ENCODE measurements around the gene NR3C1. TPM values are rescaled to one million over a fixed set of nuclear protein-coding genes. Genes with fewer than 3 reads are reported as not detected.

Gene NR3C1
- total and polyA plus RNA-seq, 7 experiments from 2014 or later = 68.0 to 140 (median 100.0) TPM

- peaks cover 0 to 56% (median 30%) of the 10 kb centered on the region in 11 donors for H3K9me3 Mint-ChIP-seq
- DNase-seq = no peak
- H3K36me3 ChIP-seq (ENCODE audit: control insufficient read depth in 2 of 3, insufficient read depth in 3 of 3, low read length in 3 of 3) = no peaks in the 10 kb centered on the region
- peaks cover 0 to 33% (median 20%) of the 10 kb centered on the region in 5 donors for H3K36me3 Mint-ChIP-seq
- ATAC-seq = no peak
- no peak overlapping the region for H3K27ac ChIP-seq (ENCODE audit: low read depth, low read length)
- intact Hi-C loops (cut with micrococcal nuclease) = no loop called here
- no peak overlapping the region for H3K27ac Mint-ChIP-seq
- no peaks in the 10 kb centered on the region for H3K4me1 ChIP-seq (ENCODE audit: control insufficient read depth in 2 of 2, insufficient read depth in 2 of 2, low read length in 2 of 2)
- no peaks in the 10 kb centered on the region for H3K27me3 Mint-ChIP-seq
- H3K4me1 Mint-ChIP-seq = peaks cover 0 to 2% (median 0%) of the 10 kb centered on the region in 7 donors
- ChIA-PET CTCF (no interaction called here), POLR2A (no interaction called here)
- H3K4me3 ChIP-seq (ENCODE audit: low read length) = no peak overlapping the region
- H3K9me3 ChIP-seq (ENCODE audit: control insufficient read depth in 2 of 3, low read length in 3 of 3) = peaks cover 0 to 7% (median 0%) of the 10 kb centered on the region in 3 experiments
- no peak overlapping the region for H3K4me3 Mint-ChIP-seq
- H3K27me3 ChIP-seq (ENCODE audit: control insufficient read depth in 2 of 2, insufficient read depth in 2 of 2, low read length in 2 of 2) = no peaks in the 10 kb centered on the region
Observed at GRCh38 chr5:143265995-143266394, 137.5 kb downstream of the NR3C1 start.

- H3K27ac ChIP-seq (ENCODE audit: low read depth, low read length) = no peak overlapping the region
- no peaks in the 10 kb centered on the region for H3K36me3 ChIP-seq (ENCODE audit: control insufficient read depth in 2 of 3, insufficient read depth in 3 of 3, low read length in 3 of 3)
- no peak for ATAC-seq
- H3K4me1 ChIP-seq (ENCODE audit: control insufficient read depth in 2 of 2, insufficient read depth in 2 of 2, low read length in 2 of 2) = no peaks in the 10 kb centered on the region
- Mint-ChIP-seq H3K27ac (no peak overlapping the region), H3K4me3 (no peak overlapping the region), H3K36me3 (peaks cover 0 to 26% (median 13%) of the 10 kb centered on the region in 5 donors), H3K4me1 (peaks cover 0 to 4% (median 0%) of the 10 kb centered on the region in 7 donors), H3K9me3 (peaks cover 0 to 34% (median 18%) of the 10 kb centered on the region in 11 donors), H3K27me3 (no peaks in the 10 kb centered on the region)
- ChIA-PET CTCF (no interaction called here), POLR2A (no interaction called here)
- intact Hi-C loops (cut with micrococcal nuclease) = no loop called here
- H3K9me3 ChIP-seq (ENCODE audit: control insufficient read depth in 2 of 3, low read length in 3 of 3) = no peaks in the 10 kb centered on the region
- H3K27me3 ChIP-seq (ENCODE audit: control insufficient read depth in 2 of 2, insufficient read depth in 2 of 2, low read length in 2 of 2) = no peaks in the 10 kb centered on the region
- no peak for DNase-seq
- no peak overlapping the region for H3K4me3 ChIP-seq (ENCODE audit: low read length)
Observed at GRCh38 chr5:143263272-143263810, 140.1 kb downstream of the NR3C1 start.

- Histone ChIP-seq H3K4me3 (ENCODE audit: low read length) (no peak overlapping the region), H3K4me1 (ENCODE audit: control insufficient read depth in 2 of 2, insufficient read depth in 2 of 2, low read length in 2 of 2) (no peaks in the 10 kb centered on the region), H3K36me3 (ENCODE audit: control insufficient read depth in 2 of 3, insufficient read depth in 3 of 3, low read length in 3 of 3) (no peaks in the 10 kb centered on the region), H3K9me3 (ENCODE audit: control insufficient read depth in 2 of 3, low read length in 3 of 3) (no peaks in the 10 kb centered on the region), H3K27me3 (ENCODE audit: control insufficient read depth in 2 of 2, insufficient read depth in 2 of 2, low read length in 2 of 2) (no peaks in the 10 kb centered on the region), H3K27ac (ENCODE audit: low read depth, low read length) (no peak overlapping the region)
- Mint-ChIP-seq H3K27ac (no peak overlapping the region), H3K9me3 (peaks cover 0 to 27% (median 11%) of the 10 kb centered on the region in 11 donors), H3K4me3 (no peak overlapping the region), H3K4me1 (peaks cover 0 to 4% (median 0%) of the 10 kb centered on the region in 7 donors), H3K36me3 (peaks cover 0 to 19% (median 5%) of the 10 kb centered on the region in 5 donors), H3K27me3 (no peaks in the 10 kb centered on the region)
- CTCF ChIA-PET = no interaction called here
- POLR2A ChIA-PET = no interaction called here
- DNase-seq (no peak), ATAC-seq (peak; percentile 82)
- intact Hi-C loops (cut with micrococcal nuclease) = no loop called here
Observed at GRCh38 chr5:143262393-143263174, 140.9 kb downstream of the NR3C1 start.

GRCh38 chr5:143261748-143262392, 141.6 kb downstream of the NR3C1 start:
- DNase-seq (no peak), ATAC-seq (peak; percentile 76)
- H3K4me1 ChIP-seq (ENCODE audit: control insufficient read depth in 2 of 2, insufficient read depth in 2 of 2, low read length in 2 of 2) = no peaks in the 10 kb centered on the region
- H3K27ac ChIP-seq (ENCODE audit: low read depth, low read length) = no peak overlapping the region
- intact Hi-C loops (cut with micrococcal nuclease) = no loop called here
- H3K4me3 ChIP-seq (ENCODE audit: low read length) = no peak overlapping the region
- ChIA-PET POLR2A (no interaction called here), CTCF (no interaction called here)
- Mint-ChIP-seq H3K36me3 (peaks cover 0 to 15% (median 4%) of the 10 kb centered on the region in 5 donors), H3K27me3 (no peaks in the 10 kb centered on the region), H3K9me3 (peaks cover 0 to 21% (median 7%) of the 10 kb centered on the region in 11 donors), H3K4me3 (no peak overlapping the region), H3K4me1 (peaks cover 0 to 4% (median 0%) of the 10 kb centered on the region in 7 donors), H3K27ac (no peak overlapping the region)
- no peaks in the 10 kb centered on the region for H3K27me3 ChIP-seq (ENCODE audit: control insufficient read depth in 2 of 2, insufficient read depth in 2 of 2, low read length in 2 of 2)
- H3K36me3 ChIP-seq (ENCODE audit: control insufficient read depth in 2 of 3, insufficient read depth in 3 of 3, low read length in 3 of 3) = no peaks in the 10 kb centered on the region
- no peaks in the 10 kb centered on the region for H3K9me3 ChIP-seq (ENCODE audit: control insufficient read depth in 2 of 3, low read length in 3 of 3)

- Histone ChIP-seq H3K9me3 (ENCODE audit: control insufficient read depth in 2 of 3, low read length in 3 of 3) (no peaks in the 10 kb centered on the region), H3K4me3 (ENCODE audit: low read length) (no peak overlapping the region), H3K27ac (ENCODE audit: low read depth, low read length) (no peak overlapping the region), H3K36me3 (ENCODE audit: control insufficient read depth in 2 of 3, insufficient read depth in 3 of 3, low read length in 3 of 3) (no peaks in the 10 kb centered on the region), H3K4me1 (ENCODE audit: control insufficient read depth in 2 of 2, insufficient read depth in 2 of 2, low read length in 2 of 2) (no peaks in the 10 kb centered on the region), H3K27me3 (ENCODE audit: control insufficient read depth in 2 of 2, insufficient read depth in 2 of 2, low read length in 2 of 2) (no peaks in the 10 kb centered on the region)
- intact Hi-C loops (cut with micrococcal nuclease) = no loop called here
- H3K27me3 Mint-ChIP-seq = no peaks in the 10 kb centered on the region
- H3K9me3 Mint-ChIP-seq = peaks cover 0 to 7% (median 0%) of the 10 kb centered on the region in 11 donors
- peaks cover 0 to 4% (median 0%) of the 10 kb centered on the region in 7 donors for H3K4me1 Mint-ChIP-seq
- no peak for DNase-seq
- H3K27ac Mint-ChIP-seq = peak overlapping the region in 1 of 9 donors; percentile 41
- POLR2A ChIA-PET = no interaction called here
- H3K36me3 Mint-ChIP-seq = peaks cover 0 to 8% (median 0%) of the 10 kb centered on the region in 5 donors
- no peak overlapping the region for H3K4me3 Mint-ChIP-seq
- no peak for ATAC-seq
- CTCF ChIA-PET = no interaction called here
Observed at GRCh38 chr5:143259254-143259605, 144.3 kb downstream of the NR3C1 start.

- H3K4me1 Mint-ChIP-seq = peaks cover 0 to 4% (median 0%) of the 10 kb centered on the region in 7 donors
- H3K4me1 ChIP-seq (ENCODE audit: control insufficient read depth in 2 of 2, insufficient read depth in 2 of 2, low read length in 2 of 2) = no peaks in the 10 kb centered on the region
- H3K9me3 ChIP-seq (ENCODE audit: control insufficient read depth in 2 of 3, low read length in 3 of 3) = no peaks in the 10 kb centered on the region
- no peaks in the 10 kb centered on the region for H3K36me3 ChIP-seq (ENCODE audit: control insufficient read depth in 2 of 3, insufficient read depth in 3 of 3, low read length in 3 of 3)
- peaks cover 0 to 7% (median 0%) of the 10 kb centered on the region in 11 donors for H3K9me3 Mint-ChIP-seq
- intact Hi-C loops (cut with micrococcal nuclease) = no loop called here
- no peak for DNase-seq
- POLR2A ChIA-PET = interaction anchor here (1.2 kb wide), 1 partner anchor 129 kb away, joined by 3 read pairs; no protein-coding TSS in a partner anchor
- H3K36me3 Mint-ChIP-seq = peaks cover 0 to 6% (median 0%) of the 10 kb centered on the region in 5 donors
- H3K27me3 ChIP-seq (ENCODE audit: control insufficient read depth in 2 of 2, insufficient read depth in 2 of 2, low read length in 2 of 2) = no peaks in the 10 kb centered on the region
- no peak overlapping the region for H3K4me3 Mint-ChIP-seq
- no peaks in the 10 kb centered on the region for H3K27me3 Mint-ChIP-seq
- CTCF ChIA-PET = no interaction called here
- no peak overlapping the region for H3K27ac ChIP-seq (ENCODE audit: low read depth, low read length)
- H3K27ac Mint-ChIP-seq = peak overlapping the region in 1 of 9 donors; percentile 41
- no peak for ATAC-seq
- H3K4me3 ChIP-seq (ENCODE audit: low read length) = no peak overlapping the region
Observed at GRCh38 chr5:143258559-143259253, 144.8 kb downstream of the NR3C1 start.

Data from naive thymus-derived CD4-positive, alpha-beta T cell (primary cell).